RWPE1 (cell line): ENCODE results near the gene RAC2.

Source experiments
- CTCF ChIA-PET: fragments of 350-600 bp; sonication (Branson Sonifier 250); formaldehyde crosslinking; extraction: SDS; loops from one replicate; lab custom pipeline; 2021; lab: Yijun Ruan, JAX
- POLR2A ChIA-PET: fragments of 400-600 bp; formaldehyde crosslinking; extraction: SDS; loops from one replicate; lab custom pipeline; 2020; ENCODE audit warnings: antibody characterized with exemption; ENCODE audit not compliant: low non-redundant PET; lab: Yijun Ruan, JAX
- DNase-seq: peaks from one replicate; pipeline ENCODE4 v3.0.0; 2012; ENCODE audit warnings: low spot score
- H3K27ac ChIP-seq: fragments of 450-650 bp; 2 replicates; pipeline ENCODE4 v1.5.1; 2017
- TF ChIP-seq, protein P1 (sequence below): fragments of 450-650 bp; conservative IDR thresholded peaks from 2 replicates; pipeline ENCODE4 v1.5.1; 2017; ENCODE audit warnings: low read depth, mild to moderate bottlenecking

RAC2 gene

GRCh38 chr22:37288521-37288920 is 44.5 kb upstream of the RAC2 start:
- CTCF ChIA-PET, result no interaction called here
- no peak overlapping the region for H3K27ac ChIP-seq
- POLR2A ChIA-PET, result no interaction called here

GRCh38 chr22:37287550-37287951 is 43.5 kb upstream of the RAC2 start:
- TF ChIP-seq, protein P1, sequence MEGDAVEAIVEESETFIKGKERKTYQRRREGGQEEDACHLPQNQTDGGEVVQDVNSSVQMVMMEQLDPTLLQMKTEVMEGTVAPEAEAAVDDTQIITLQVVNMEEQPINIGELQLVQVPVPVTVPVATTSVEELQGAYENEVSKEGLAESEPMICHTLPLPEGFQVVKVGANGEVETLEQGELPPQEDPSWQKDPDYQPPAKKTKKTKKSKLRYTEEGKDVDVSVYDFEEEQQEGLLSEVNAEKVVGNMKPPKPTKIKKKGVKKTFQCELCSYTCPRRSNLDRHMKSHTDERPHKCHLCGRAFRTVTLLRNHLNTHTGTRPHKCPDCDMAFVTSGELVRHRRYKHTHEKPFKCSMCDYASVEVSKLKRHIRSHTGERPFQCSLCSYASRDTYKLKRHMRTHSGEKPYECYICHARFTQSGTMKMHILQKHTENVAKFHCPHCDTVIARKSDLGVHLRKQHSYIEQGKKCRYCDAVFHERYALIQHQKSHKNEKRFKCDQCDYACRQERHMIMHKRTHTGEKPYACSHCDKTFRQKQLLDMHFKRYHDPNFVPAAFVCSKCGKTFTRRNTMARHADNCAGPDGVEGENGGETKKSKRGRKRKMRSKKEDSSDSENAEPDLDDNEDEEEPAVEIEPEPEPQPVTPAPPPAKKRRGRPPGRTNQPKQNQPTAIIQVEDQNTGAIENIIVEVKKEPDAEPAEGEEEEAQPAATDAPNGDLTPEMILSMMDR, result no peak
- no peak overlapping the region for H3K27ac ChIP-seq
- DNase-seq, result peak; percentile 13
- POLR2A ChIA-PET, result no interaction called here
- CTCF ChIA-PET, result no interaction called here

More at GRCh38 chr22:37288521-37288920, 44.5 kb upstream of the RAC2 start:
- TF ChIP-seq, protein P1, result no peak
- DNase-seq, result no peak

GRCh38 chr22:37285937-37286336 is 41.9 kb upstream of the RAC2 start:
- POLR2A ChIA-PET, result no interaction called here
- CTCF ChIA-PET, result no interaction called here

GRCh38 chr22:37284805-37285355 is 40.8 kb upstream of the RAC2 start:
- no peak overlapping the region for H3K27ac ChIP-seq
- ChIA-PET CTCF (interaction anchor here (0.6 to 0.7 kb wide), 2 partner anchors 13 to 431 kb away, joined by 3 read pairs; no protein-coding TSS in a partner anchor), POLR2A (no interaction called here)
- TF ChIP-seq, protein P1, result no peak
- no peak for DNase-seq

More at GRCh38 chr22:37285937-37286336, 41.9 kb upstream of the RAC2 start:
- no peak overlapping the region for H3K27ac ChIP-seq
- TF ChIP-seq, protein P1, result no peak
- no peak for DNase-seq

DNA sequence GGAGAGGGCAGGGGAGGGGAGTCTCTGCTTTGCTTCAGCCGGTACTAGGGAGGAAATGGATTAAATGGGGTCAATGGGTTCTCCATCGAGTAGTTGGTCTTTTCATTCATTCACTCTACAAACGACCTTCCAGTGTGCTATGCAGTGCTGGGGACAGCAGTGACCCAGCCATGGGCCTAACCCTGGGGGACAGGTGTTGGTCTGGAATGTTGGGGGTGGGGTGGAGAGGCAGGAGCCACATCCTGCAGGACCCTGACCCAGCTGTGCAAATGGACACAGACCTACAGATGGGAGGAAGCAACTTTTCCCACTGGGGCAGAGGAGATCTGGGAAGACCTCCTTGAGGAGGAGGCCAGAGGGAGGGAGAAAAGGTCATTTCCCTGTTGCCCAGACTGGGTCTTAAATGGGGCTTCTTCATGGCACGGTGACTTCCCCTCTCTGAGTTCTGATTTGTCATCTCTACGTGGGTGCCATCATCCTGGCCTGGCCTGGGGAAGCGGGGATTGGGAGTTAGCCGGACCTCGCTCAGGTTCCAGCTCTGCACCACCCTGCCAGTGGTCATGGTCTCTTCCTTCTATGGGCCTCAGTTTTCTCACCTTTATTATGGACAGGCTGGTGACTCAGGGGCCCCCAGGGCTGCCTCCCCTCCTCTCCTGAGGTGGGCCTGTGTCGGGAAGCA is 40.2 kb upstream of the RAC2 start:
- H3K27ac ChIP-seq, result no peak overlapping the region
- CTCF ChIA-PET, result interaction anchor here (0.5 to 0.7 kb wide), 2 partner anchors 13 to 100 kb away, joined by 3 to 4 read pairs; no protein-coding TSS in a partner anchor
- TF ChIP-seq, protein P1, result no peak
- DNase-seq, result no peak
- POLR2A ChIA-PET, result no interaction called here

DNA sequence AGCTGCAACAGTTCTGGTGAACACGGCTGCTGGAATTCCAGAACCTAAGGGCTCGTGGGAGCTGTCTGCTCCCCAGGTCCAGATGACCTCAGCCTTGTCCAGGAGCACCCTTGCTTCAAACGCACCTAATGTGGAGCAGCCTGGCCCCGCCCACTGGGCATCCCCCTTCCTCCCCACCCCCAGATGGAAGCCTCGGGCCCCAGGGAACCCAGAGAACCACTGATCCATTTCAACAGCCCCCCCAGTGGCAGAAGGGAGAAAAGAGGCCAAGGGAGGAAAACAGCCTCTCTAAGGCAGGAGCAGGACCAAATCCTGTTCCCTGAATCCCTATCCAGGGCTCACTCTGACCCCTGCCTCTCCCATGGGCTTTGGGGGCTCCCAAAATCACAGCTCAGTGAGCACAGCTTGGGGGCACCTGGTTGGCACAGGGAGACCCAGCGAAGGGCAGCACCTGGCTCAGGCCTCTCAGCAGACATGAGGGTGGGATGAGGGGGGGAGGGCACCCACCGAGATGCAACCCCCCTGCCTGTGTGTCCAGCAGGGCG is 39.4 kb upstream of the RAC2 start:
- TF ChIP-seq, protein P1, result no peak
- ChIA-PET POLR2A (no interaction called here), CTCF (no interaction called here)
- no peak overlapping the region for H3K27ac ChIP-seq
- DNase-seq, result no peak
